ENCODE data around the gene PAFAH1B1.
A peak's percentile ranks its signal among the peaks of the same experiment; 100 is the strongest.

The PAFAH1B1 gene

DNA sequence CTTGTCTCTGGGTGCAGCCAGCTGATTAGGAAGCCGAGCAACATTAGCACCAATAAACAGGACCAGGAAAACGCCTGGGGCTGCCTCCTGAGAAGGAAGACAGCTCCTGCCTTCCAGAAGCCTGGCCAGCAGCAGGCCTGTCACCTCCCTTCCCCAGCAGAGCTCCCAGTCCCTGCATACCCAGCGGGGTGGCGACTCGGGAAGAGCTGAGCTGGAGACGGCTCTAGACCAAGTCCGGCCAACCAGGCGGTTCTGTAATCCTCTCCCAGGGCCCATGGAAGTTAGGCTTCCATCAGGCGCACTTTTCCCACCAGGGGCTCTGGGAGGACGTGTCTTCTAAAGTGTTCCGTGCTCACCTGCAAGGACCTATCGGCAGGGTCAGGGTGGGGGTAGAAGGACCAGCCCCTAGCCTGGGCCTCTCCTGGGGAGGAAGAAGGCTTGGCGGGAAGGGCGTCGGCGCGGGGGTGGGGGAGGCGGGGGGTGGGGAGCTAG is 130.1 kb downstream of the PAFAH1B1 start:
- DNase-seq, result no peak

GRCh38 chr17:2723997-2724783 is 130.7 kb downstream of the PAFAH1B1 start:
- no peak for DNase-seq

DNA sequence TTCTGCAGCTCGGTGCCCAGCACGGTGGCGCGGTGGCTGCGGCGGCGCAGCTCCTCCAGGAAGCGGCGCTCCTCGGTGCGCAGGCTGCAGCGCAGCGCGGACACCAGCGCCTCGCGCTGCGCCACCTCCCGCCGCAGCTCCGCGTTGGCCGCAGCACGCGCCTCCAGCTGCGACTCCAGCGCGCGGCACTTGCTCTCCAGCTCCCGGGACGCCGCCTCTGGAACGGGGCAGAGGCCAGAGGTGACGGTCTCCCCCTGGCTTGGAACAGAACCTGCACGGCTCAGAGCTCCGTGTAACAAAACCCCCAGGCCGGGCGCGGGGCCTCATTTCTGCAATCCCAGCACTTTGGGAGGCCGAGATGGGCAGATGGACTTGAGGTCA is 131.3 kb downstream of the PAFAH1B1 start:
- peak; percentile 29 for DNase-seq

GRCh38 chr17:2730764-2731353 is 137.4 kb downstream of the PAFAH1B1 start:
- no peak for DNase-seq

DNA sequence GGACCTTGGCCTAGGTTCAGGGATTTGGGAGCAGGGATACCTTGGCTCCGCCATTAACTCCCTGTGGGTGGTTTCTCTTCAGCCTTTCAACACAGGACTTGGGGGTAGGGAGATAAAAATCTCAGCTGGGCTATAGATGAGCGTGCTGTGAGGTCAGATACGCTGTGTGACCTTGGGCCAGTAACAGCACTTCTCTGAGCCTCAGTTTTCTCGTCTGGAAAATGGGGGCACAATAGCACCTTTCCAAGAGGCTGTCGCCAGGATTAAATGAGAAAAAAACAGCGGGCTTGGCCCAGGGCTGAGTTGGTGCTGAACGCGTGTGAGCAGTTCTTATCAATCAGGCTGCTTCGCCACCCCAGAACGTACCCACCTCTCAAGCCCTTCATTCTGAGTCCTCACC is 138.4 kb downstream of the PAFAH1B1 start:
- no peak for DNase-seq

DNA sequence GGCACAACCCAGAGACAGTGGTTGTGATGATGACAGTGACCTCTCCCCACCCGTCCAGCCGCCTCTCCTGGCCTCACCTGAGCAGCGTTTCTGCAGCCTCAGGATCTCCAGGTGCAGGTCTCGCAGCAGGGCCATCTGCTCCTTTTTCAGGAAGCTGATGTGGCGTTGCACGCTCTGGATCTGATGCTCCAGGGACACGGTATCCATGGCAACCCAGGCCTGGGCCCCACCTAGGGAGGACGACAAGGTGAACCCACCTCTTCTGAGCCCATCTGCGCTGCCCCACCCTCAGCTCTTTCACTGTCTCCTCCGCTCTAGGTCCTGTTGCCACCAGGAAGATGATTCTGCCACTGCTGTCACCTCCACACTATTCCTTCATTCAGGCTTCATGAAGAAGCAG is 141.5 kb downstream of the PAFAH1B1 start:
- no peak for DNase-seq
